ENCODE measurements around the gene ABCB11. TPM values are rescaled to one million over a fixed set of nuclear protein-coding genes. Genes with fewer than 3 reads are reported as not detected.

The ABCB11 gene
- total RNA-seq, 1 experiment from 2014 or later, result not detected

- no TSS peak for BruUV-seq (replicated peaks)
- H3K4me3 ChIP-seq (ENCODE audit: low read depth, low read length, poor library complexity, severe bottlenecking), result no peak overlapping the region
- no peak overlapping the region for H3K27ac ChIP-seq (ENCODE audit: low read depth, low read length, poor library complexity, severe bottlenecking)
- POLR2A ChIA-PET (ENCODE audit: low non-redundant PET), result no interaction called here
- CTCF ChIA-PET, result no interaction called here
- H3K4me1 ChIP-seq (ENCODE audit: insufficient read depth, low read length, poor library complexity, severe bottlenecking), result no peaks in the 10 kb centered on the region
- DNase-seq (ENCODE audit: low spot score), result peak; percentile 41
- intact Hi-C loops (cut with micrococcal nuclease; ENCODE audit: unreplicated experiment), result no loop called here
- H3K9me3 ChIP-seq (ENCODE audit: low read depth, low read length, poor library complexity, severe bottlenecking), result no peaks in the 10 kb centered on the region
- H3K27me3 ChIP-seq (replicated peaks; ENCODE audit: insufficient read depth, low read depth, low read length, poor library complexity), result no peaks in the 10 kb centered on the region
- H3K36me3 ChIP-seq (ENCODE audit: insufficient read depth, low read length, poor library complexity, severe bottlenecking), result no peaks in the 10 kb centered on the region
- no peak for TF ChIP-seq EZH2 (IDR thresholded peaks at IDR 0.05; ENCODE audit: borderline replicate concordance, low read depth, low read length, poor library complexity, severe bottlenecking)
- no peak for TF ChIP-seq CTCF (conservative IDR thresholded peaks at IDR 0.05; ENCODE audit: low read depth, low read length)
Observed at GRCh38 chr2:168895771-168896170, 135.4 kb downstream of the ABCB11 start.

DNA sequence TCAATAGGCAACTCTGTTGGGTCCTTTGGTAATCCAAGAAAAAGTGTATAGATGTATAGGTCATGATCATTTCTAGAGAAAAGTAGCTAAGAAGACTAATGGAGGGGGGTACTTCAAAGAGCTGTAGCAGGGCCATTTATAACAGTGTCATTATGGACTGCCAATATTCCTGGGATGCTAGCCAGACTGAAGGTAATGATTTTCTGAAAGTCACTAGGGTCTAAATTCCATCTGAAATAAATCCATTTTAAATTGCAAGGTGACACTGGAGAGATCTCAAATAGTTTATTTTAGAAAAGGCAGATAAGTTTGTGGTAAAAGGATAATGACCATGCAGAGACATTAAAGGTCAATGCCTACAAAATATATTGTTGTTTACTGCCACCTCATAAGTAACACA is 136.4 kb downstream of the ABCB11 start:
- CTCF ChIA-PET, result no interaction called here

GRCh38 chr2:168894101-168894500 is 137.0 kb downstream of the ABCB11 start:
- H3K27ac ChIP-seq (ENCODE audit: low read depth, low read length, poor library complexity, severe bottlenecking), result no peak overlapping the region
- peaks cover 4% of the 10 kb centered on the region for H3K4me1 ChIP-seq (ENCODE audit: insufficient read depth, low read length, poor library complexity, severe bottlenecking)
- no peaks in the 10 kb centered on the region for H3K36me3 ChIP-seq (ENCODE audit: insufficient read depth, low read length, poor library complexity, severe bottlenecking)
- BruUV-seq (replicated peaks), result no TSS peak
- TF ChIP-seq EZH2 (IDR thresholded peaks at IDR 0.05; ENCODE audit: borderline replicate concordance, low read depth, low read length, poor library complexity, severe bottlenecking) (no peak), CTCF (conservative IDR thresholded peaks at IDR 0.05; ENCODE audit: low read depth, low read length) (no peak)
- no peak overlapping the region for H3K4me3 ChIP-seq (ENCODE audit: low read depth, low read length, poor library complexity, severe bottlenecking)
- CTCF ChIA-PET, result no interaction called here
- H3K9me3 ChIP-seq (ENCODE audit: low read depth, low read length, poor library complexity, severe bottlenecking), result no peaks in the 10 kb centered on the region
- POLR2A ChIA-PET (ENCODE audit: low non-redundant PET), result no interaction called here
- no peak for DNase-seq (ENCODE audit: low spot score)
- no peaks in the 10 kb centered on the region for H3K27me3 ChIP-seq (replicated peaks; ENCODE audit: insufficient read depth, low read depth, low read length, poor library complexity)
- intact Hi-C loops (cut with micrococcal nuclease; ENCODE audit: unreplicated experiment), result no loop called here

More for the DNA sequence above, 136.4 kb downstream of the ABCB11 start:
- no peaks in the 10 kb centered on the region for H3K27me3 ChIP-seq (replicated peaks; ENCODE audit: insufficient read depth, low read depth, low read length, poor library complexity)
- TF ChIP-seq EZH2 (IDR thresholded peaks at IDR 0.05; ENCODE audit: borderline replicate concordance, low read depth, low read length, poor library complexity, severe bottlenecking) (no peak), CTCF (conservative IDR thresholded peaks at IDR 0.05; ENCODE audit: low read depth, low read length) (no peak)
- no peaks in the 10 kb centered on the region for H3K36me3 ChIP-seq (ENCODE audit: insufficient read depth, low read length, poor library complexity, severe bottlenecking)
- BruUV-seq (replicated peaks), result no TSS peak
- no peak for DNase-seq (ENCODE audit: low spot score)
- no peak overlapping the region for H3K27ac ChIP-seq (ENCODE audit: low read depth, low read length, poor library complexity, severe bottlenecking)
- intact Hi-C loops (cut with micrococcal nuclease; ENCODE audit: unreplicated experiment), result no loop called here
- POLR2A ChIA-PET (ENCODE audit: low non-redundant PET), result no interaction called here
- H3K9me3 ChIP-seq (ENCODE audit: low read depth, low read length, poor library complexity, severe bottlenecking), result no peaks in the 10 kb centered on the region
- no peak overlapping the region for H3K4me3 ChIP-seq (ENCODE audit: low read depth, low read length, poor library complexity, severe bottlenecking)
- H3K4me1 ChIP-seq (ENCODE audit: insufficient read depth, low read length, poor library complexity, severe bottlenecking), result no peaks in the 10 kb centered on the region

Data from A673 (cell line).